Keratinocyte (primary cell): ENCODE measurements around the gene KRT7. TPM values are rescaled to one million over a fixed set of nuclear protein-coding genes. Genes with fewer than 3 reads are reported as not detected.
A peak's percentile ranks its signal among the peaks of the same experiment; 100 is the strongest.

Experiments used
- DNase-seq: peaks from one replicate; pipeline ENCODE4 v3.0.0-alpha.2; 2011; ENCODE audit warnings: low read depth, missing footprints, low spot score
- FAIRE-seq: peaks from 2 replicates; lab custom pipeline; 2011; peaks lifted over from hg19 to GRCh38; lab: Jason Lieb, UNC
- H2AFZ ChIP-seq: 2 replicates; pipeline ENCODE4 v1.6.0; 2012; ENCODE audit warnings: low read length, control low read depth, inconsistent platforms; ENCODE audit not compliant: control insufficient read depth
- H3K27ac ChIP-seq: 2 replicates; pipeline ENCODE4 v1.5.1; 2011; ENCODE audit warnings: low read length; ENCODE audit not compliant: control insufficient read depth, insufficient read depth
- H3K27me3 ChIP-seq: 3 replicates; pipeline ENCODE4 v1.6.0; 2011; ENCODE audit warnings: low read length; ENCODE audit not compliant: control insufficient read depth, insufficient read depth; ENCODE audit errors: extremely low read depth
- H3K36me3 ChIP-seq, 2 experiments: 2 replicates in 1 of 2; 3 replicates in 1 of 2; pipeline ENCODE4 v1.5.1; 2011; ENCODE audit warnings: low read length in 2 of 2, mild to moderate bottlenecking in 1 of 2; ENCODE audit not compliant: control insufficient read depth in 2 of 2, insufficient read depth in 2 of 2; ENCODE audit errors: extremely low read depth in 1 of 2
- H3K4me1 ChIP-seq: 3 replicates; pipeline ENCODE4 v1.5.1; 2011; ENCODE audit warnings: low read length; ENCODE audit not compliant: control insufficient read depth, insufficient read depth; ENCODE audit errors: extremely low read depth
- H3K4me2 ChIP-seq: 3 replicates; pipeline ENCODE4 v1.6.0; 2011; ENCODE audit warnings: low read depth, low read length; ENCODE audit not compliant: control insufficient read depth, insufficient read depth; ENCODE audit errors: extremely low read depth
- H3K4me3 ChIP-seq, 3 experiments: fragments of 200-600 bp in 1 of 3; sonication (generic) in 1 of 3; 2 replicates in 2 of 3; 3 replicates in 1 of 3; pipeline ENCODE4 v1.5.1; 2011 to 2016; ENCODE audit warnings: low read length in 3 of 3, mild to moderate bottlenecking in 3 of 3, control low read depth in 2 of 3, inconsistent platforms in 1 of 3, low read depth in 1 of 3, mixed read lengths in 1 of 3, mixed run types in 1 of 3, moderate library complexity in 1 of 3; ENCODE audit not compliant: control insufficient read depth in 2 of 3, insufficient read depth in 2 of 3; ENCODE audit errors: extremely low read depth in 1 of 3
- H3K79me2 ChIP-seq: 2 replicates; pipeline ENCODE4 v1.6.0; 2012; ENCODE audit warnings: low read length; ENCODE audit not compliant: control insufficient read depth, insufficient read depth
- H3K9ac ChIP-seq: 3 replicates; pipeline ENCODE4 v1.6.0; 2011; ENCODE audit warnings: low read length; ENCODE audit not compliant: control insufficient read depth, insufficient read depth; ENCODE audit errors: extremely low read depth
- H3K9me1 ChIP-seq: 3 replicates; pipeline ENCODE4 v1.6.0; 2011; ENCODE audit warnings: low read length; ENCODE audit not compliant: control insufficient read depth, insufficient read depth; ENCODE audit errors: extremely low read depth
- H3K9me3 ChIP-seq: 2 replicates; pipeline ENCODE4 v1.5.1; 2012; ENCODE audit warnings: low read depth, low read length; ENCODE audit not compliant: control insufficient read depth
- H4K20me1 ChIP-seq: 3 replicates; pipeline ENCODE4 v1.6.0; 2011; ENCODE audit warnings: low read length; ENCODE audit not compliant: control insufficient read depth, insufficient read depth; ENCODE audit errors: extremely low read depth
- CTCF ChIP-seq, 3 experiments: IDR thresholded peaks in 1 of 3; conservative IDR thresholded peaks in 1 of 3; optimal IDR thresholded peaks in 1 of 3; 2 replicates in 2 of 3; 3 replicates in 1 of 3; pipeline versions ENCODE3 to v1.5.1; 2011; ENCODE audit warnings: low read length in 3 of 3, mild to moderate bottlenecking in 3 of 3, moderate library complexity in 2 of 3, control low read depth in 1 of 3, inconsistent platforms in 1 of 3; ENCODE audit not compliant: insufficient read depth in 2 of 3; ENCODE audit errors: extremely low read depth in 1 of 3
- EZH2 ChIP-seq: IDR thresholded peaks from one replicate; pipeline ENCODE4 v1.6.1; 2012; ENCODE audit warnings: inconsistent platforms, mild to moderate bottlenecking, low read length, moderate library complexity
- dilution Hi-C: fragments of 300-500 bp; cut with MboI; formaldehyde crosslinking; loops from one replicate; pipeline ENCODE4 v1.7.0; 2020; ENCODE audit warnings: low sequenced_read_pairs; ENCODE audit not compliant: extremely low pct_ligation_motif_present
- polyA plus RNA-seq, 5 experiments: library from polyadenylated mRNA; depleted of rRNA in 3 of 5; stranded (reverse) in 3 of 5; stranded (forward) in 1 of 5; unstranded in 1 of 5; fragments of >200 nt; gene quantifications; 1 replicate in 1 of 5; 2 replicates in 3 of 5; 3 replicates in 1 of 5; pipeline versions ENCODE4 v1.2.1 to v1.2.3, GENCODE V29; 2011 to 2012; ENCODE audit warnings: missing spikeins in 2 of 5, low read depth in 1 of 5, low replicate concordance in 1 of 5

KRT7 gene
- polyA plus RNA-seq, 1 donor (not counting 4 experiments of a cell fraction or from before 2014, with no cell fraction given), result 112 TPM

- Histone ChIP-seq H3K4me2 (no peak overlapping the region), H3K27ac (no peak overlapping the region), H3K79me2 (no peaks in the 10 kb centered on the region), H3K27me3 (no peaks in the 10 kb centered on the region), H3K9me3 (no peaks in the 10 kb centered on the region), H3K36me3 (no peaks in the 10 kb centered on the region), H4K20me1 (no peaks in the 10 kb centered on the region), H3K9me1 (no peaks in the 10 kb centered on the region), H3K9ac (no peak overlapping the region), H3K4me1 (peaks cover 21% of the 10 kb centered on the region), H3K4me3 (no peak overlapping the region), H2AFZ (no peak overlapping the region)
- DNase-seq (no peak), FAIRE-seq (no peak)
- dilution Hi-C loops, result no loop called here
- TF ChIP-seq EZH2 (no peak), CTCF (optimal IDR thresholded peaks at IDR 0.05 in 1 of 3, IDR thresholded peaks at IDR 0.05 in 1 of 3, conservative IDR thresholded peaks at IDR 0.05 in 1 of 3; ENCODE audit: extremely low read depth in 1 of 3, insufficient read depth in 2 of 3, low read length in 3 of 3) (no peak)
Measured at GRCh38 chr12:52223406-52224039, 9.5 kb upstream of the KRT7 start.

DNA sequence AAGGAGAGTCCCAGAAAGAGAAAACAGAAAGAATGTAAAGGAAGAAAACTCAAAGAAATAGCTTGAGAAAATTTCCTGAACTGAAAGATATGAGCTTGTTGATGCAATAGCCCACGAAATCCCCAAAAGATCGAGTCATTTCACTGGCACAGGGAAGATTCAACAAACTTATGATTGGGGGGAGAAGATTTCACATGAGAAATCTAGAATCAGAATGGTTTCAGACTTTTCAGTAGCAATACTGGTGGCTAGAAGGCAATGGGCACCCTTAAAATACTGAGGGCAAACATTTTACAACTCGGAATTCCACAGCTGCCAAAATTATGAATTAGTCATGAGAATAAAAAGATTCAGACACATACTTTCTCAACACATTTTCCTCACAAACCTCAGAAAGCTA is 8.9 kb upstream of the KRT7 start:
- H3K9ac ChIP-seq, result no peak overlapping the region
- no peaks in the 10 kb centered on the region for H3K9me1 ChIP-seq
- H3K4me1 ChIP-seq, result peaks cover 27% of the 10 kb centered on the region
- TF ChIP-seq EZH2, result no peak
- TF ChIP-seq CTCF (optimal IDR thresholded peaks at IDR 0.05 in 1 of 3, IDR thresholded peaks at IDR 0.05 in 1 of 3, conservative IDR thresholded peaks at IDR 0.05 in 1 of 3; ENCODE audit: extremely low read depth in 1 of 3, insufficient read depth in 2 of 3, low read length in 3 of 3), result no peak
- FAIRE-seq (peak; percentile 76), DNase-seq (no peak)
- H3K27me3 ChIP-seq, result no peaks in the 10 kb centered on the region
- no peak overlapping the region for H2AFZ ChIP-seq
- no peak overlapping the region for H3K27ac ChIP-seq
- no peak overlapping the region for H3K4me2 ChIP-seq
- no peak overlapping the region for H3K4me3 ChIP-seq
- H4K20me1 ChIP-seq, result no peaks in the 10 kb centered on the region
- dilution Hi-C loops, result no loop called here
- no peaks in the 10 kb centered on the region for H3K36me3 ChIP-seq
- no peaks in the 10 kb centered on the region for H3K79me2 ChIP-seq
- no peaks in the 10 kb centered on the region for H3K9me3 ChIP-seq
